MM.1S (cell line): ENCODE measurements around the gene FCHSD2.

Experiments
- DNase-seq: peaks from one replicate; pipeline ENCODE4 v3.0.0-alpha.2; 2015
- H2AFZ ChIP-seq: fragments of 300-600 bp; sonication (generic); 2 replicates; pipeline ENCODE4 v1.6.0; 2016; ENCODE audit warnings: antibody characterized with exemption, low read length
- H3F3A ChIP-seq: fragments of 300-600 bp; sonication (generic); 2 replicates; pipeline ENCODE4 v1.6.1; 2016; ENCODE audit warnings: mild to moderate bottlenecking, antibody characterized with exemption, low read length, moderate library complexity, mixed read lengths; ENCODE audit not compliant: insufficient read depth
- H3K27ac ChIP-seq: fragments of 300-600 bp; sonication (generic); 2 replicates; pipeline ENCODE4 v1.5.1; 2016; ENCODE audit warnings: mild to moderate bottlenecking, low read length
- H3K27me3 ChIP-seq: fragments of 300-600 bp; sonication (generic); replicated peaks from 2 replicates; pipeline ENCODE4 v1.6.0; 2016; ENCODE audit warnings: low read length; ENCODE audit not compliant: insufficient read depth
- H3K36me3 ChIP-seq: fragments of 300-600 bp; sonication (generic); replicated peaks from 2 replicates; pipeline ENCODE4 v1.6.1; 2016; ENCODE audit warnings: mild to moderate bottlenecking, low read length, mixed read lengths; ENCODE audit not compliant: insufficient read depth
- H3K4me1 ChIP-seq: fragments of 300-600 bp; sonication (generic); 2 replicates; pipeline ENCODE4 v1.6.1; 2016; ENCODE audit warnings: low read length, mixed read lengths
- H3K4me2 ChIP-seq: fragments of 300-600 bp; sonication (generic); 2 replicates; pipeline ENCODE4 v1.6.0; 2016; ENCODE audit warnings: low read depth, low read length
- H3K4me3 ChIP-seq: fragments of 300-600 bp; sonication (generic); 2 replicates; pipeline ENCODE4 v1.5.1; 2016; ENCODE audit warnings: low read length, mixed read lengths
- H3K79me2 ChIP-seq: fragments of 300-600 bp; sonication (generic); 2 replicates; pipeline ENCODE4 v1.6.1; 2016; ENCODE audit warnings: mixed run types, low read length, mixed read lengths
- H3K9ac ChIP-seq: fragments of 300-600 bp; sonication (generic); 2 replicates; pipeline ENCODE4 v1.6.1; 2016; ENCODE audit warnings: low read length, mixed read lengths
- H3K9me2 ChIP-seq: fragments of 300-600 bp; sonication (generic); replicated peaks from 2 replicates; pipeline ENCODE4 v1.6.1; 2016; ENCODE audit warnings: mild to moderate bottlenecking, low read length, mixed read lengths; ENCODE audit not compliant: insufficient read depth
- H3K9me3 ChIP-seq: fragments of 300-600 bp; sonication (generic); replicated peaks from 2 replicates; pipeline ENCODE4 v1.6.1; 2016; ENCODE audit warnings: mild to moderate bottlenecking, low read length, mixed read lengths; ENCODE audit not compliant: insufficient read depth
- H4K20me1 ChIP-seq: fragments of 300-600 bp; sonication (generic); 2 replicates; pipeline ENCODE4 v1.6.1; 2016; ENCODE audit warnings: mild to moderate bottlenecking, low read length, moderate library complexity, mixed read lengths; ENCODE audit not compliant: insufficient read depth
- CTCF ChIP-seq: fragments of 300-600 bp; sonication (generic); IDR thresholded peaks from 2 replicates; pipeline ENCODE4 v1.5.1; 2016; ENCODE audit warnings: antibody characterized with exemption, low read length, mixed read lengths
- EZH2 ChIP-seq: fragments of 300-600 bp; sonication (generic); optimal IDR thresholded peaks from 2 replicates; pipeline ENCODE3; 2017; ENCODE audit warnings: low read depth, mild to moderate bottlenecking, antibody characterized with exemption, low read length, mixed read lengths
- EZH2phosphoT487 ChIP-seq: fragments of 300-600 bp; sonication (generic); IDR thresholded peaks from 2 replicates; pipeline ENCODE4 v1.6.1; 2018; ENCODE audit warnings: antibody characterized with exemption, low read length

Gene FCHSD2

DNA sequence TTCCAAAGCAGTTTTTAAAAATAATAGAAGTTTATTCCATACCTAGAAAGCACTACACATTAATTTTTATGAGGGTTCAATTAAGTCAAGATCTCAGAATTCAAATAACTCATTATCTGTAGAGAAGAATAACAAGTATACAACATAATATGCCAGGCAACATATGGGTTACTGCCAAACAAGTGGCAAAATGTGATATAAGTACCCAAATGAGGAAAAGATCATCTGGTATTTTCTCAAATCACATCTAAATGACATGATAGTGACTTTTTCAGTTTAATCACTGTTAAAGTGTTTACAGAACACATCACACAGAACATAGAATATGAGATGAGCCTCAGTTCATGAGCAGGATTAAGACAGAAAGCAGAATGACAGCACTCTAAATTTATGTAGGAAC, 123.3 kb downstream of the FCHSD2 start:
- H3K4me2 ChIP-seq, result no peak overlapping the region
- H4K20me1 ChIP-seq, result 0 out of 2 replicates have a peak, but pooled peaks cover 6% of the 10 kb centered on the region
- peaks cover 74% of the 10 kb centered on the region for H3K79me2 ChIP-seq
- TF ChIP-seq EZH2 (no peak), EZH2phosphoT487 (no peak), CTCF (no peak)
- H3F3A ChIP-seq, result no peaks in the 10 kb centered on the region
- no peak overlapping the region for H3K9ac ChIP-seq
- no peak overlapping the region for H3K4me3 ChIP-seq
- no peaks in the 10 kb centered on the region for H3K9me2 ChIP-seq
- no peaks in the 10 kb centered on the region for H3K36me3 ChIP-seq
- H2AFZ ChIP-seq, result no peak overlapping the region
- no peak overlapping the region for H3K27ac ChIP-seq
- DNase-seq, result no peak
- H3K4me1 ChIP-seq, result no peaks in the 10 kb centered on the region
- H3K27me3 ChIP-seq, result no peaks in the 10 kb centered on the region
- no peaks in the 10 kb centered on the region for H3K9me3 ChIP-seq

- H3K36me3 ChIP-seq, result no peaks in the 10 kb centered on the region
- no peak overlapping the region for H3K4me2 ChIP-seq
Observed at GRCh38 chr11:73017024-73017751, 124.9 kb downstream of the FCHSD2 start.

DNA sequence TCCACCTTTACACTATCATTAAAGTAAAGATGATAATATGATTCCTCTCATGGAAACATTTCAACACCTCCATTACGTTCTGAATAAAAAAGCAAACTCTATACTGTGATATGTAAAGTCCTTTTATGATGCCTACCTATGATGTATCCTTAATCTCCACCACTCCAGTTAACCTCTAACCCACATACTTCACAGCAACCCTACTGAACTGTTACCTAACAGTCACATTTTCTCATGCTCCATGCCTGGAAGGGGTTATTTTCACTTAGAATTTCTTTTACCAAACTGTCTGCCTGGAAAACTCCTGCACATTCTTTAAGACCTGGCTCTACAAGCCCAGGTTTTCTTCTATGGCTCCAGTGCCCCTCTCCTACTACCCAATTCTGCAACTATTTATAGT, 129.1 kb downstream of the FCHSD2 start:
- Histone ChIP-seq H3K27me3 (no peaks in the 10 kb centered on the region), H3K9ac (no peak overlapping the region), H4K20me1 (no peaks in the 10 kb centered on the region), H3K4me1 (no peaks in the 10 kb centered on the region), H3K4me2 (no peak overlapping the region), H3K36me3 (0 out of 2 replicates have a peak, but pooled peaks cover 3% of the 10 kb centered on the region), H2AFZ (no peak overlapping the region), H3K27ac (no peak overlapping the region), H3K9me2 (no peaks in the 10 kb centered on the region), H3K79me2 (peaks cover 38% of the 10 kb centered on the region), H3F3A (no peaks in the 10 kb centered on the region), H3K4me3 (no peak overlapping the region), H3K9me3 (no peaks in the 10 kb centered on the region)
- DNase-seq, result no peak
- TF ChIP-seq CTCF, result no peak
- no peak for TF ChIP-seq EZH2

More at GRCh38 chr11:73017024-73017751, 124.9 kb downstream of the FCHSD2 start:
- Histone ChIP-seq H4K20me1 (no peaks in the 10 kb centered on the region), H3K4me1 (no peaks in the 10 kb centered on the region), H3K9me2 (no peaks in the 10 kb centered on the region), H3K27me3 (no peaks in the 10 kb centered on the region), H3F3A (no peaks in the 10 kb centered on the region), H3K9me3 (no peaks in the 10 kb centered on the region), H2AFZ (no peak overlapping the region), H3K4me3 (no peak overlapping the region), H3K79me2 (peaks cover 63% of the 10 kb centered on the region), H3K9ac (no peak overlapping the region), H3K27ac (no peak overlapping the region)
- DNase-seq, result no peak
- TF ChIP-seq CTCF (no peak), EZH2 (no peak), EZH2phosphoT487 (no peak)
